HepG2 (cell line): ENCODE data around the gene FNDC3B. TPM values are rescaled to one million over a fixed set of nuclear protein-coding genes. Genes with fewer than 3 reads are reported as not detected.
A peak's percentile ranks its signal among the peaks of the same experiment; 100 is the strongest.

Experiments used
- ATAC-seq: fragments of 200-7000 bp; cut with Tn5 transposase; 3 replicates; pipeline ENCODE4 v1.9.1; 2020; ENCODE audit warnings: mild to moderate bottlenecking, moderate library complexity
- BruUV-seq: library from RNA; stranded (reverse); fragments of 400-500 nt; replicated peaks from 2 replicates; lab custom pipeline; 2021; lab: Mats Ljungman, UMichigan
- CTCF ChIA-PET: fragments of 300-600 bp; formaldehyde crosslinking; extraction: SDS; loops from one replicate; lab custom pipeline; 2021; ENCODE audit warnings: low total read pairs, inconsistent platforms, low intra/inter-chr PET ratio; lab: Yijun Ruan, JAX
- POLR2A ChIA-PET: fragments of 350-600 bp; sonication (Branson Sonifier 250); formaldehyde crosslinking; loops from one replicate; lab custom pipeline; 2020; ENCODE audit warnings: antibody characterized with exemption, inconsistent platforms; lab: Yijun Ruan, JAX
- DNase-seq: peaks from one replicate; pipeline ENCODE4 v3.0.0-alpha.2; 2015; ENCODE audit warnings: low spot score
- FAIRE-seq: peaks from 3 replicates; lab custom pipeline; 2011; peaks lifted over from hg19 to GRCh38; lab: Jason Lieb, UNC
- H2AFZ ChIP-seq: one replicate; pipeline ENCODE4 v1.6.1; 2011; ENCODE audit warnings: low read length, inconsistent platforms
- H3K27ac ChIP-seq: fragments of 300-600 bp; 3 replicates; pipeline ENCODE4 v1.8.0; 2011; ENCODE audit warnings: mixed run types, mild to moderate bottlenecking, mixed read lengths, low read length, inconsistent platforms; ENCODE audit not compliant: insufficient read depth; ENCODE audit errors: extremely low read length
- H3K27me3 ChIP-seq, 2 experiments: fragments of 200-600 bp in 1 of 2; 2 replicates in 1 of 2; 3 replicates in 1 of 2; pipeline versions ENCODE4 v1.6.0 to v1.8.0; 2011; ENCODE audit warnings: low read length in 2 of 2, mild to moderate bottlenecking in 2 of 2, moderate library complexity in 2 of 2, inconsistent platforms in 1 of 2; ENCODE audit not compliant: insufficient read depth in 2 of 2, control insufficient read depth in 1 of 2
- H3K36me3 ChIP-seq, 2 experiments: fragments of 200-600 bp in 1 of 2; replicated peaks in 1 of 2; 2 replicates in 1 of 2; 3 replicates in 1 of 2; pipeline versions ENCODE4 v1.5.1 to v1.8.0; 2011; ENCODE audit warnings: low read length in 2 of 2, inconsistent platforms in 1 of 2; ENCODE audit not compliant: insufficient read depth in 2 of 2, control insufficient read depth in 1 of 2
- H3K4me1 ChIP-seq: 2 replicates; pipeline ENCODE4 v1.5.1; 2012; ENCODE audit warnings: low read length, inconsistent platforms; ENCODE audit not compliant: insufficient read depth
- H3K4me2 ChIP-seq: 2 replicates; pipeline ENCODE4 v1.6.0; 2011; ENCODE audit warnings: low read depth, low read length, inconsistent platforms
- H3K4me3 ChIP-seq, 3 experiments: fragments of 200-600 bp in 1 of 3; sonication (generic), shearing (Covaris generic) in 1 of 3; replicated peaks in 1 of 3; 2 replicates each; pipeline ENCODE4 v1.5.1; 2011 to 2016; ENCODE audit warnings: low read length in 3 of 3, inconsistent platforms in 2 of 3, low read depth in 2 of 3, mild to moderate bottlenecking in 2 of 3, control low read depth in 1 of 3, mixed read lengths in 1 of 3; ENCODE audit not compliant: insufficient read depth in 1 of 3
- H3K79me2 ChIP-seq: one replicate; pipeline ENCODE4 v1.6.1; 2011; ENCODE audit warnings: low read length, inconsistent platforms; ENCODE audit not compliant: insufficient read depth
- H3K9ac ChIP-seq: 2 replicates; pipeline ENCODE4 v1.6.0; 2011; ENCODE audit warnings: mild to moderate bottlenecking, low read depth, low read length, inconsistent platforms; ENCODE audit not compliant: insufficient read depth
- H3K9me3 ChIP-seq: 2 replicates; pipeline ENCODE4 v1.5.1; 2012; ENCODE audit warnings: mild to moderate bottlenecking, low read length
- H4K20me1 ChIP-seq: 2 replicates; pipeline ENCODE4 v1.6.0; 2011; ENCODE audit warnings: inconsistent platforms, mild to moderate bottlenecking, low read length, moderate library complexity; ENCODE audit not compliant: insufficient read depth
- CCDC6 ChIP-seq: sonication (generic); formaldehyde crosslinking; IDR thresholded peaks from 2 replicates; pipeline ENCODE4 v1.8.1; 2022; ENCODE audit warnings: mild to moderate bottlenecking, missing genetic modification reagents, moderate library complexity
- CEBPG ChIP-seq: IDR thresholded peaks from 2 replicates; pipeline ENCODE4 v1.6.1; 2016
- CHD2 ChIP-seq: IDR thresholded peaks from 2 replicates; pipeline ENCODE4 v1.6.1; 2011; ENCODE audit warnings: low read depth, low read length, improper control_type of control experiment
- EHMT2 ChIP-seq: fragments of 200-600 bp; sonication (generic); IDR thresholded peaks from 2 replicates; pipeline ENCODE4 v1.7.0; 2017; ENCODE audit warnings: antibody characterized with exemption, low read depth, low read length, borderline replicate concordance
- PAF1 ChIP-seq: IDR thresholded peaks from 2 replicates; pipeline ENCODE4 v1.6.1; 2016; ENCODE audit warnings: missing genetic modification reagents, missing compliant biosample characterization
- RBM22 ChIP-seq: fragments of 200-400 bp; formaldehyde crosslinking; optimal IDR thresholded peaks from 2 replicates; pipeline ENCODE3; 2017; ENCODE audit warnings: mild to moderate bottlenecking, low read length, moderate library complexity
- RFX5 ChIP-seq: IDR thresholded peaks from 2 replicates; pipeline ENCODE4 v1.6.1; 2011; ENCODE audit warnings: low read depth, low read length, improper control_type of control experiment
- TARDBP ChIP-seq: sonication (generic); formaldehyde crosslinking; IDR thresholded peaks from 2 replicates; pipeline ENCODE4 v1.8.0; 2022; ENCODE audit warnings: mild to moderate bottlenecking, missing genetic modification reagents
- ZNF225 ChIP-seq: sonication (generic); formaldehyde crosslinking; IDR thresholded peaks from 2 replicates; pipeline ENCODE4 v1.4.0; 2020; ENCODE audit warnings: mild to moderate bottlenecking, missing genetic modification reagents
- ZNF431 ChIP-seq: sonication (generic); formaldehyde crosslinking; IDR thresholded peaks from 2 replicates; pipeline ENCODE4 v1.9.0; 2022; ENCODE audit warnings: missing genetic modification reagents, low read depth, mild to moderate bottlenecking, borderline replicate concordance
- ZNF468 ChIP-seq: sonication (generic); formaldehyde crosslinking; IDR thresholded peaks from 2 replicates; pipeline ENCODE4 v1.8.0; 2022; ENCODE audit warnings: mild to moderate bottlenecking, moderate library complexity, missing genetic modification reagents
- WGBS: methylation state at CpG from one replicate; pipeline ENCODE4 v1.1.6; 2017; ENCODE audit warnings: low lambda C conversion rate; 5-methylcytosine and 5-hydroxymethylcytosine counted together
- in situ Hi-C: cut with HindIII; loops from 2 replicates; pipeline ENCODE4 v1.10.0; 2017; ENCODE audit warnings: low pct_unique_long_range_greater_than_20kb; ENCODE audit not compliant: extremely low pct_ligation_motif_present
- intact Hi-C: fragments of 100-400 bp; cut with micrococcal nuclease; formaldehyde crosslinking; loops from one replicate; pipeline ENCODE4 v1.10.0; 2022; ENCODE audit not compliant: unreplicated experiment
- polyA plus RNA-seq, 8 experiments: library from polyadenylated mRNA; depleted of rRNA in 3 of 8; stranded (reverse) in 7 of 8; unstranded in 1 of 8; fragments of >200 nt; fragmentation: Illumina TruSeq in 4 of 8; extraction: Trizol in 4 of 8; gene quantifications; 2 replicates each; pipeline versions ENCODE4 v1.2.1 to v1.2.3, GENCODE V29; 2011 to 2016; ENCODE audit warnings: low read depth in 4 of 8, missing spikeins in 1 of 8, mixed read lengths in 1 of 8; ENCODE audit not compliant: insufficient read depth in 1 of 8
- total RNA-seq, 5 experiments: library from RNA; depleted of rRNA; stranded (reverse); fragments of >200 nt; fragmentation: Illumina TruSeq; extraction: Trizol; gene quantifications; 2 replicates each; pipeline ENCODE4 v1.2.3, GENCODE V29; 2016; ENCODE audit warnings: low read depth in 1 of 5
- TF ChIP-seq, protein P1 (sequence below): IDR thresholded peaks from 2 replicates; pipeline ENCODE4 v1.6.1; 2012; ENCODE audit warnings: inconsistent platforms
- TF ChIP-seq, protein P2 (sequence below): IDR thresholded peaks from 2 replicates; pipeline ENCODE4 v1.6.1; 2016; ENCODE audit warnings: control low read depth
- TF ChIP-seq, protein P3 (sequence below): sonication (generic); formaldehyde crosslinking; IDR thresholded peaks from 2 replicates; pipeline ENCODE4 v1.8.0; 2022; ENCODE audit warnings: missing genetic modification reagents, mild to moderate bottlenecking, moderate library complexity, borderline replicate concordance
- TF ChIP-seq, protein P4 (sequence below): sonication (generic); formaldehyde crosslinking; IDR thresholded peaks from 2 replicates; pipeline ENCODE4 v1.8.1; 2023; ENCODE audit warnings: mild to moderate bottlenecking, missing genetic modification reagents

The FNDC3B gene
- total and polyA plus RNA-seq, 2 of the 13 experiments (the other 11 are each of a cell fraction or from before 2014, with no cell fraction given), result 74.8 to 103 TPM

DNA sequence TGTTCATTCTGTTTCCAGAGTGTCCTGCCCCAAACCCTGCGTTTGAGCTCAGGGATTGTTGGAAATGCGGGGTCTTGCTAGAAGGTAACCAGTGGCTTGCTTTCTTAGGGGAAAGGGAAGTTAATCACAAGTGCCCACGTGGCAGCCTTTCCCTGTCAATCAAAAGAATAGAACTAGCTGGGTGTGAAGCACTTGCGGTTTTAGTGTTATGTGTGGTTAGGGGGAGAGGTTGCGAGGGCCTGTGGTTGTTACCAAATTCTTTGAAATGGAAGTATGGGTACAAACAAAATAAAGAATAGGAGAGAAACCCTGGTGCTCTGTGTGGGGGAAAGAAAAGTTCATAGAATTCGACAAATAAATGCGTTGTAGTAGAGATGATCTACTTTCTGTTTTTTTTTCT is 67.6 kb downstream of the FNDC3B start:
- DNase-seq (no peak), FAIRE-seq (no peak), ATAC-seq (no peak)
- peaks cover 96% of the 10 kb centered on the region for H3K79me2 ChIP-seq
- BruUV-seq, result no TSS peak
- peaks cover 5 to 42% of the 10 kb centered on the region in 2 experiments for H3K36me3 ChIP-seq
- ChIA-PET CTCF (no interaction called here), POLR2A (no interaction called here)
- H3K27ac ChIP-seq, result peak overlapping the region; percentile 47
- no peak overlapping the region for H2AFZ ChIP-seq
- no peak overlapping the region for H3K4me2 ChIP-seq
- peaks cover 92% of the 10 kb centered on the region for H4K20me1 ChIP-seq
- in situ Hi-C loops (no loop called here), intact Hi-C loops (no loop called here)
- no peak for TF ChIP-seq ZNF431 (CRISPR knock-in tag)
- TF ChIP-seq, protein P1, sequence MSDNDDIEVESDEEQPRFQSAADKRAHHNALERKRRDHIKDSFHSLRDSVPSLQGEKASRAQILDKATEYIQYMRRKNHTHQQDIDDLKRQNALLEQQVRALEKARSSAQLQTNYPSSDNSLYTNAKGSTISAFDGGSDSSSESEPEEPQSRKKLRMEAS, result no peak
- TF ChIP-seq RBM22, result peak; percentile 79
- TF ChIP-seq, protein P2, sequence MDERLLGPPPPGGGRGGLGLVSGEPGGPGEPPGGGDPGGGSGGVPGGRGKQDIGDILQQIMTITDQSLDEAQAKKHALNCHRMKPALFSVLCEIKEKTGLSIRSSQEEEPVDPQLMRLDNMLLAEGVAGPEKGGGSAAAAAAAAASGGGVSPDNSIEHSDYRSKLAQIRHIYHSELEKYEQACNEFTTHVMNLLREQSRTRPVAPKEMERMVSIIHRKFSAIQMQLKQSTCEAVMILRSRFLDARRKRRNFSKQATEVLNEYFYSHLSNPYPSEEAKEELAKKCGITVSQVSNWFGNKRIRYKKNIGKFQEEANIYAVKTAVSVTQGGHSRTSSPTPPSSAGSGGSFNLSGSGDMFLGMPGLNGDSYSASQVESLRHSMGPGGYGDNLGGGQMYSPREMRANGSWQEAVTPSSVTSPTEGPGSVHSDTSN (CRISPR knock-in tag), result 0 out of 2 replicates have a peak, but pooled peaks have one; percentile 35
- TF ChIP-seq ZNF225 (CRISPR knock-in tag), result no peak
- 0 out of 2 replicates have a peak, but pooled peaks have one; percentile 35 for TF ChIP-seq TARDBP (CRISPR knock-in tag)
- TF ChIP-seq CEBPG (CRISPR knock-in tag), result no peak
- H3K9ac ChIP-seq, result no peak overlapping the region
- H3K4me1 ChIP-seq, result peaks cover 98% of the 10 kb centered on the region
- H3K9me3 ChIP-seq, result no peaks in the 10 kb centered on the region
- no peak overlapping the region for H3K4me3 ChIP-seq
- WGBS, result 90% methylated on average over 7 of the region's 7 CpGs
- no peaks in the 10 kb centered on the region for H3K27me3 ChIP-seq

DNA sequence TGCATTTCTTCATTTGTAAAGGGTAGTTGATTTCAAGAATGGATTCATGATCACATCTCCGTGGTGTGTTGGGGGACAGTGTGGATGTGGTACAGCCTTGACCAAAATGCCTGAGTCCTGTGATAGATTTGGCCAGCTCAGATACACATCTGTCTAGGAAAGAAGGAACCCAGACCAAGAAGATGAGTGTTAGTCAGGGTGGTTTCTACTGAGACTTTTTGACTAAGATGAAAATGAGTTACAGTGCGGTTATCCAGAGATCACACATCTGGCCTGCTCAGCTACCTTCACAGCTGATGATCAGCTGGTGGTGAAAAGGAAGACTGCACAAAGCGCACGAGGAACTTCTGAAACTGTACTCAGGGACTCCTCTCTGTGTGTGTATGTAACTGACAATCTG is 68.0 kb downstream of the FNDC3B start:
- intact Hi-C loops, result no loop called here
- no peak for FAIRE-seq
- in situ Hi-C loops, result no loop called here
- Histone ChIP-seq H3K4me2 (no peak overlapping the region), H3K27me3 (no peaks in the 10 kb centered on the region), H3K4me1 (peaks cover 98% of the 10 kb centered on the region), H3K9ac (no peak overlapping the region), H2AFZ (no peak overlapping the region), H3K27ac (no peak overlapping the region), H3K9me3 (no peaks in the 10 kb centered on the region), H4K20me1 (peaks cover 96% of the 10 kb centered on the region), H3K4me3 (no peak overlapping the region), H3K36me3 (peaks cover 6 to 46% of the 10 kb centered on the region in 2 experiments), H3K79me2 (peaks cover 96% of the 10 kb centered on the region)
- ChIA-PET CTCF (no interaction called here), POLR2A (interaction anchor here (0.9 kb wide), 1 partner anchor 62 kb away, joined by 3 read pairs; no protein-coding TSS in a partner anchor)
- 91% methylated on average over 4 of the region's 4 CpGs for WGBS
- BruUV-seq, result no TSS peak
- no peak for DNase-seq
- ATAC-seq, result 0 out of 3 replicates have a peak, but pooled peaks have one; percentile 5
- 0 out of 2 replicates have a peak, but pooled peaks have one; percentile 20 for TF ChIP-seq CCDC6 (CRISPR knock-in tag)
- no peak for TF ChIP-seq ZNF468 (CRISPR knock-in tag)
- no peak for TF ChIP-seq RFX5
- no peak for TF ChIP-seq EHMT2
- TF ChIP-seq CHD2, result no peak
- TF ChIP-seq PAF1 (CRISPR knock-in tag), result 0 out of 2 replicates have a peak, but pooled peaks have one; percentile 68
- TF ChIP-seq, protein P3, sequence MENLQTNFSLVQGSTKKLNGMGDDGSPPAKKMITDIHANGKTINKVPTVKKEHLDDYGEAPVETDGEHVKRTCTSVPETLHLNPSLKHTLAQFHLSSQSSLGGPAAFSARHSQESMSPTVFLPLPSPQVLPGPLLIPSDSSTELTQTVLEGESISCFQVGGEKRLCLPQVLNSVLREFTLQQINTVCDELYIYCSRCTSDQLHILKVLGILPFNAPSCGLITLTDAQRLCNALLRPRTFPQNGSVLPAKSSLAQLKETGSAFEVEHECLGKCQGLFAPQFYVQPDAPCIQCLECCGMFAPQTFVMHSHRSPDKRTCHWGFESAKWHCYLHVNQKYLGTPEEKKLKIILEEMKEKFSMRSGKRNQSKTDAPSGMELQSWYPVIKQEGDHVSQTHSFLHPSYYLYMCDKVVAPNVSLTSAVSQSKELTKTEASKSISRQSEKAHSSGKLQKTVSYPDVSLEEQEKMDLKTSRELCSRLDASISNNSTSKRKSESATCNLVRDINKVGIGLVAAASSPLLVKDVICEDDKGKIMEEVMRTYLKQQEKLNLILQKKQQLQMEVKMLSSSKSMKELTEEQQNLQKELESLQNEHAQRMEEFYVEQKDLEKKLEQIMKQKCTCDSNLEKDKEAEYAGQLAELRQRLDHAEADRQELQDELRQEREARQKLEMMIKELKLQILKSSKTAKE (CRISPR knock-in tag), result no peak
- TF ChIP-seq, protein P4, sequence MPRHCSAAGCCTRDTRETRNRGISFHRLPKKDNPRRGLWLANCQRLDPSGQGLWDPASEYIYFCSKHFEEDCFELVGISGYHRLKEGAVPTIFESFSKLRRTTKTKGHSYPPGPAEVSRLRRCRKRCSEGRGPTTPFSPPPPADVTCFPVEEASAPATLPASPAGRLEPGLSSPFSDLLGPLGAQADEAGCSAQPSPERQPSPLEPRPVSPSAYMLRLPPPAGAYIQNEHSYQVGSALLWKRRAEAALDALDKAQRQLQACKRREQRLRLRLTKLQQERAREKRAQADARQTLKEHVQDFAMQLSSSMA (CRISPR knock-in tag), result no peak
